Activated CD4-positive, alpha-beta T cell treated with anti-CD3 and anti-CD28 coated beads for 36 hours (primary cell): ENCODE results near the gene FAM149B1. TPM values are rescaled to one million over a fixed set of nuclear protein-coding genes. Genes with fewer than 3 reads are reported as not detected.
A peak's percentile ranks its signal among the peaks of the same experiment; 100 is the strongest.

Experiments used
- ATAC-seq: fragments of 200-7000 bp; cut with Tn5 transposase; one replicate; pipeline ENCODE4 v1.10.0; 2021; ENCODE audit warnings: mild to moderate bottlenecking, moderate library complexity
- CTCF ChIA-PET: fragments of 350-600 bp; sonication (Branson Sonifier 250); formaldehyde crosslinking; loops from one replicate; lab custom pipeline; 2021; ENCODE audit warnings: antibody characterized with exemption; lab: Charles Lee
- POLR2A ChIA-PET: fragments of 350-600 bp; sonication (Branson Sonifier 250); formaldehyde crosslinking; loops from one replicate; lab custom pipeline; 2021; ENCODE audit warnings: antibody characterized with exemption, inconsistent platforms; lab: Charles Lee
- DNase-seq: peaks from one replicate; pipeline ENCODE4 v3.0.0-alpha.2; 2020
- H3K27ac Mint-ChIP-seq: one replicate; pipeline ENCODE4 v1.8.0; 2021; ENCODE audit warnings: mixed read lengths
- H3K27me3 Mint-ChIP-seq: one replicate; pipeline ENCODE4 v1.8.0; 2021; ENCODE audit warnings: mixed read lengths
- H3K36me3 Mint-ChIP-seq: one replicate; pipeline ENCODE4 v1.8.0; 2021; ENCODE audit warnings: low read depth, mixed read lengths
- H3K4me1 Mint-ChIP-seq: one replicate; pipeline ENCODE4 v1.8.0; 2021; ENCODE audit warnings: mixed read lengths
- H3K4me3 Mint-ChIP-seq: one replicate; pipeline ENCODE4 v1.8.0; 2021; ENCODE audit warnings: mild to moderate bottlenecking, moderate library complexity, mixed read lengths
- H3K9me3 Mint-ChIP-seq: one replicate; pipeline ENCODE4 v1.8.0; 2021; ENCODE audit warnings: low read depth, mixed read lengths
- intact Hi-C, 2 experiments: fragments of 100-400 bp; cut with DNase I in 1 of 2; cut with micrococcal nuclease in 1 of 2; formaldehyde crosslinking; loops; one replicate each; pipeline versions ENCODE4 v1.14.2 to v1.15.1; 2022 to 2024; cut with DNase I, micrococcal nuclease
- total RNA-seq, 2 experiments: library from RNA; stranded (reverse); gene quantifications; one replicate each; pipeline ENCODE4 v1.2.3, GENCODE V29; 2021

Gene FAM149B1
- total RNA-seq, 2 experiments from 2014 or later = 16.0 to 18.6 TPM

DNA sequence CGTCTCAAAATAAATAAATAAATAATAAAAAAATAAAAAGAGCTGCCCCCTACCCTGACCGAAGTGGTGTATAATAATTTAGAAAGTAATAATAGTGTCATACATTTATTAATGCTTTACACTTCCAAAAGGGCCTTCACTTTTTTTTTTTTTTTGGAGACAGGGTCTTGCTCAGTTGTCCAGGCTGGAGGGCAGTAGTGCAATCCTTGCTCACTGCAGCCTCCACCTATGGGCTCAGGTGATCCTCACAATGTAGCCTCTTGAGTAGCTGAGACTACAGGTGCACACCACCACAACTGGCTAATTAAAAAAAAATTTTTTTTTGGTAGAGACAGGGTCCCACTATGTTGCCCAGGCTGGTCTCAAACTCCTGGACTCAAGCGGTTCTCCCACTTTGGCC, 1.4 kb downstream of the FAM149B1 start:
- no peak for ATAC-seq
- DNase-seq = no peak
- intact Hi-C loops = loop anchor here (2.0 to 10.0 kb wide), 8 partner anchors 57 to 815 kb away; partner anchors contain the start of genes CFAP70 (in 1 of the 2), DNAJB12 (in 1 of the 2), MCU (in 1 of the 2) and MICU1 (in 1 of the 2)
- Mint-ChIP-seq H3K27me3 (no peaks in the 10 kb centered on the region), H3K36me3 (peaks cover 17% of the 10 kb centered on the region), H3K4me1 (peaks cover 29% of the 10 kb centered on the region), H3K27ac (no peak overlapping the region), H3K4me3 (peak overlapping the region; percentile 28), H3K9me3 (no peaks in the 10 kb centered on the region)
- ChIA-PET POLR2A (interaction anchor here (2.0 kb wide), 1 partner anchor 72 kb away, joined by 5 read pairs; the partner anchor contains the start of gene P4HA1), CTCF (interaction anchor here (1.0 to 4.2 kb wide), 5 partner anchors 11 to 242 kb away, joined by 3 to 21 read pairs (median 5); partner anchors contain the start of gene P4HA1)

DNA sequence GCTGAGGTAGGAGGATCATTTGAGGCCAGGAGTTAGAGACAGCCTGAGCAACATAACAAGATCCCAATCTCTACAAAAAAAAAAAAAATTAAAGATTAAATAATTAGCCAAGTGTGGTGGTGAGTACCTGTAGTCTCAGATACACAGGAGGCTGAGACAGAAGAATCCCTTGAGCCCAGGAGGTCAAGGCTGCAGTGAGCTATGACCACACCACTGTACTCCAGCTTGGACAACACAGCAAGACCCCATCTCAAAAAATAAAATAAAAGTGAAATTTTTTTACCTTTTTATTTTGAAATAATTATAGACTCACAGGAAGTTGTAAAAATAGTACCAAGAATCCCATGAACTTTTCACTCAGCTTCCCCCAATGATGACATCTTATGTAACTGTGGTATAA, 4.9 kb downstream of the FAM149B1 start:
- ChIA-PET POLR2A (no interaction called here), CTCF (interaction anchor here (1.3 kb wide), 1 partner anchor 14 kb away, joined by 4 read pairs; no protein-coding TSS in a partner anchor)
- intact Hi-C loops = no loop called here
- DNase-seq = no peak
- no peaks in the 10 kb centered on the region for H3K9me3 Mint-ChIP-seq
- H3K27ac Mint-ChIP-seq = no peak overlapping the region
- no peaks in the 10 kb centered on the region for H3K27me3 Mint-ChIP-seq
- peaks cover 6% of the 10 kb centered on the region for H3K36me3 Mint-ChIP-seq
- H3K4me3 Mint-ChIP-seq = no peak overlapping the region
- ATAC-seq = no peak
- peaks cover 4% of the 10 kb centered on the region for H3K4me1 Mint-ChIP-seq

DNA sequence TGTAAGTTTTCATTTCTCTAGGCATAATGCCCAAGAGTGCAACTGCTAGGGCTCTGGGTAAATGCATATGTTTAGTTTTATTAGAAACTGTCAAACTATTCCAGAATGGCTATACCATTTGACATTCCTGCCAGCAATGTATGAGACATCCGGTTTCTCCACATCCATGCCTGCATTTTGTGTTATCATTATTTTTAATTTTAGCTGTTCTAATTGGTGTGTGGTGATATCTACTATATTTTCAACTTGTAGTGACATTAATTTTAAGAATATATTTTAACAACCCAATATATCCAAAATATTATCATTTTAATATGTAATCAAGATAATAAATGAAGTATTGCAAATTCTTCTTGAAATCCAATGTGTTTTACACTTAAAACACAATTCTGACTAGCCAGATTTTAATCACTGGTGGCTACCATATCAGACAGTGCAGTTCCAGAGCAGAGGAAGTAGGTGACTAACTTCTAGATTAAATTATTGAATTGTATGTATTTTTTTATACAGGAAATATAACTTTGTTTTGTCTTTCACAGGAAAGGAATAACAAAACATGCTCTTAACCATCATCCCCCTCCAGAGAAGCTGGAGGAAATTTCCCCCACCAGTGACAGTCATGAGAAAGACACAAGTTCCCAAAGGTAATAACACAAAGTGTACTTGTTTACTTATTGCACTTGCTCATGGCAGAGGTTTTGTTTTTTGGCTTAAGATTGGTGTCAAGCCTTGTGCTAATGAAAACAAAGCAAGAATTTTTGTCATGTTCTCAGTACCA, 6.4 kb downstream of the FAM149B1 start:
- Mint-ChIP-seq H3K4me1 (no peaks in the 10 kb centered on the region), H3K27ac (no peak overlapping the region), H3K9me3 (no peaks in the 10 kb centered on the region), H3K36me3 (peaks cover 5% of the 10 kb centered on the region), H3K27me3 (no peaks in the 10 kb centered on the region), H3K4me3 (no peak overlapping the region)
- intact Hi-C loops = no loop called here
- ChIA-PET CTCF (interaction anchor here (1.5 kb wide), 1 partner anchor 15 kb away, joined by 6 read pairs; no protein-coding TSS in a partner anchor), POLR2A (no interaction called here)
- DNase-seq (no peak), ATAC-seq (no peak)

DNA sequence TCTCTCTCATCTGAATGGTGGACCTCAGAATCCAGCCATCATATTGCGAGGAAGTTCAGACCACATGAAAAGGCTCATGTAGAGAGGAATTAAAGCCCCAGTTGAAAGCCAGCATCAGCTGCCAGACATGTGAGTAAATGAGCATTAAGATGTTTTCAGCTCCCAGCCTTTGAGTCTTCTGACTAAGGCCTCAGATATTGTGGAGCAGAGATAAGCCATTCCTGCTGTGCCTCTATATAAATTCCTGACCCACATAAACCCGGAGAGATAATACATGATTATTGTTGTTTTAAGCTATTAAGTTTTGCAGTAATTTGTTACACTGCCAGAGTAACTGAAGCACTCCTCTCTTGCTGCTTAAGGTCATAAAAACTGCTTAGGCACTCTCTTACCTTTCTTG, 14.6 kb downstream of the FAM149B1 start:
- peaks cover 25% of the 10 kb centered on the region for H3K36me3 Mint-ChIP-seq
- no peak overlapping the region for H3K4me3 Mint-ChIP-seq
- no peak for ATAC-seq
- no peaks in the 10 kb centered on the region for H3K9me3 Mint-ChIP-seq
- H3K27ac Mint-ChIP-seq = no peak overlapping the region
- intact Hi-C loops = no loop called here
- DNase-seq = no peak
- ChIA-PET CTCF (interaction anchor here (0.7 kb wide), 1 partner anchor 87 kb away, joined by 3 read pairs; no protein-coding TSS in a partner anchor), POLR2A (no interaction called here)
- no peaks in the 10 kb centered on the region for H3K4me1 Mint-ChIP-seq
- H3K27me3 Mint-ChIP-seq = no peaks in the 10 kb centered on the region

DNA sequence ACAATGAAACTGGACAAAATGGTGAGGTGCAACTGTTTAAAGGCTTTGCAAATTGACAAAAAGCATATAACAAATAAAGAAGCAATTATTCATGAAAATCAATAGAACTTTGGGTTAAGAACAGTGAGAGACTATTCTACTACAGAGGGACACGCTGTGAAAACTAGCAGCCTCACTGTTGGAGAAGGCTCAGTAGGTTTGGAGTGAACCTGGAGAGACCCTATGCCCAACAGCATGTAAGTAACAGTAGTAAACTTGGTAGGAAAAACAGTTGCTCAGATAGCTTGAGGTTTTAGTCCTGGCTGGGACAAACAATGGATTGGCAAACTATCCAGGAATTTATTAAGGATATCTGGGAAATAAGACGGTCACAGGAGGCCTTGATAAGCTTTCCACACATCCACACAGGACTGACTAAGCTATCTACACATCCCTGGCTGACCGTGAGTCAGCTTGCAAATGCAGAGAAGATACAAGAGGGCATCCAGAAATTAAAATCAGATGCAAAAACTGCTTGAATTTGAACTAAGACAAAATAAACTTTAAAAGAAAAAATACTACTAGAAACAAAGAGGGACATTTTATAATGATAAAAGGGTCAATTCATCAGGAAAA, 15.9 kb downstream of the FAM149B1 start:
- DNase-seq = no peak
- peaks cover 22% of the 10 kb centered on the region for H3K36me3 Mint-ChIP-seq
- intact Hi-C loops = no loop called here

DNA sequence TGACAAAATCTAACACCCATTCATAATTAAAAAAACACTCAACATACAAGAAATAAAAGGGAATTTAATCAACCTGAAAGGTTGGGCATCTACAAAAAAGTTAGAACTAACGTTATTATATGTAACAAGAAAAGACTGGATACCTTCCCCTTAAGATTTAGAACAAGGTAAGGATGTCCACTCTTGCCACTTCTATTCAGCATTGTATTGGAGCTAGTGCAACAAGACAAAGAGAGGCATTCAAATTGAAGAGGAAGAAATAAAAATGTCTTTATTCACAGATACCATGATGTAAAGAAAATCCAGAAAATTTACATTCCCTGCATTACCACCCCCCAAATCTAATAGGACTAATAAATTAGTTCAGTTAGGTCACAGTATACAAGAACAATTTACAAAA, 18.3 kb downstream of the FAM149B1 start:
- ChIA-PET CTCF (no interaction called here), POLR2A (no interaction called here)

More for the DNA sequence above, 15.9 kb downstream of the FAM149B1 start:
- H3K9me3 Mint-ChIP-seq = no peaks in the 10 kb centered on the region
- H3K4me3 Mint-ChIP-seq = no peak overlapping the region
- ATAC-seq = no peak
- no peaks in the 10 kb centered on the region for H3K27me3 Mint-ChIP-seq
- ChIA-PET POLR2A (no interaction called here), CTCF (interaction anchor here (0.6 kb wide), 1 partner anchor 63 kb away, joined by 3 read pairs; the partner anchor contains the start of gene DNAJC9)
- no peak overlapping the region for H3K27ac Mint-ChIP-seq
- H3K4me1 Mint-ChIP-seq = no peaks in the 10 kb centered on the region

DNA sequence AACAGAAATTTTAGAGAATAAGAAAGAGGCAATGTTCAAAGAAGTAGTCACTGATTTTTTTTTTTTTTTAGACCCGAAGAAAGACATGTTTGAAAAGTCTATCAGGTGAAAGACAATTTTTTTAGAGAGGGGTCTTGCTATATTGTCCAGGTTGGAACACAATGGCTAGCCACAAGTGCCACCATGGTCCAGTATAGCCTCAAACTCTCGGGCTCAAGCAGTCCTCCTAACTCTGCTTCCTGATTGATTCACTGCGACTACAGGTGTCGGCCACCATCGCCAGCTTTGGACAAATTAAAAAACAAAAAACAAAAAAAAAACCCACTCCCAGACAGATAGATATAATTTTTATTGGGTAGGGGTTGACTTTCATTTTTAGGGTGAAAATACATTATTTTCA, 22.3 kb downstream of the FAM149B1 start:
- Mint-ChIP-seq H3K4me1 (no peaks in the 10 kb centered on the region), H3K36me3 (no peaks in the 10 kb centered on the region), H3K9me3 (no peaks in the 10 kb centered on the region), H3K4me3 (no peak overlapping the region), H3K27me3 (no peaks in the 10 kb centered on the region), H3K27ac (no peak overlapping the region)
- CTCF ChIA-PET = no interaction called here
- POLR2A ChIA-PET = no interaction called here
- intact Hi-C loops = no loop called here
- ATAC-seq (no peak), DNase-seq (no peak)

More for the DNA sequence above, 18.3 kb downstream of the FAM149B1 start:
- DNase-seq (no peak), ATAC-seq (no peak)
- no peaks in the 10 kb centered on the region for H3K4me1 Mint-ChIP-seq
- no peak overlapping the region for H3K4me3 Mint-ChIP-seq
- H3K9me3 Mint-ChIP-seq = no peaks in the 10 kb centered on the region
- no peaks in the 10 kb centered on the region for H3K27me3 Mint-ChIP-seq
- H3K36me3 Mint-ChIP-seq = peaks cover 16% of the 10 kb centered on the region
- intact Hi-C loops = no loop called here
- no peak overlapping the region for H3K27ac Mint-ChIP-seq

DNA sequence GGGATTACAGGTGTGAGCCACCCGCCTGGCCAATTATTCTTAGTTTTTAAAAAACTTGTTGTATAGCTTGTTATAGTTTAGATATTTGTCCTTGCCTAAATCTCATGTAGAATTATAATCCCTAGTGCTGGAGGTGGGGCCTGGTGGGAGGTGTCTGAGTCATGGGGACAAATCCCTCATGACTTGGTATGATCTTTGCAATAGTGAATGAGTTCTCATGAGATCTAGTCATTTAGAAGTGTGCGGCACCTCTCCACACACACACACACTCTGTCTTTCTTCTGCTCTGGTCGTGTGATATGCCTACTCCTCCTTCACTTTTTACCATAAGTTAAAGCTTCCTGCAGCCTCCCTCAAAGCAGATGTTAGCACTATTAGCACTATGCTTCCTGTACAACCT, 37.2 kb downstream of the FAM149B1 start:
- DNase-seq (no peak), ATAC-seq (no peak)
- peaks cover 3% of the 10 kb centered on the region for H3K4me1 Mint-ChIP-seq
- peaks cover 9% of the 10 kb centered on the region for H3K36me3 Mint-ChIP-seq
- no peak overlapping the region for H3K27ac Mint-ChIP-seq
- ChIA-PET CTCF (interaction anchor here (1.1 kb wide), 1 partner anchor 106 kb away, joined by 12 read pairs; no protein-coding TSS in a partner anchor), POLR2A (no interaction called here)
- no peak overlapping the region for H3K4me3 Mint-ChIP-seq
- no peaks in the 10 kb centered on the region for H3K27me3 Mint-ChIP-seq
- intact Hi-C loops = no loop called here
- H3K9me3 Mint-ChIP-seq = peaks cover 6% of the 10 kb centered on the region

DNA sequence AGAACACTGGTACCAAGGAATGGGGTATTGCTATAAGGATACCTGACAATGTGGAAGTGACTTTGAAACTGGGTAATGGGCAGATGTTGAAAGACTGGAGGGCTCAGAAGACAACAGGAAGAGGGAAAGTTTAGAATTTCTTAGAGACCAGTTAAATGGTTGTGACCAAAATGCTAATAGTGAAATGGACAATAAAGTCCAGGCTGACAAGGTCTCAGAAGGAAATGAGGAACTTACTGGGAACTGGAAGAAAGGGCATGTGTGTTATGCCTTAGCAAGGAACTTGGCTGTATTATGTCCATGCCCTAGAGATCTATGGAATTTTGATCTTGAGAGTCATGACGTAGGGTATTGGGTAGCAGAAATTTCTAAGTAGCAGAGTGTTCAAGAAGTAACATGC, 38.0 kb downstream of the FAM149B1 start:
- ATAC-seq (no peak), DNase-seq (no peak)
- POLR2A ChIA-PET = no interaction called here
- H3K36me3 Mint-ChIP-seq = peaks cover 13% of the 10 kb centered on the region
- intact Hi-C loops = no loop called here
- H3K4me3 Mint-ChIP-seq = no peak overlapping the region
- H3K9me3 Mint-ChIP-seq = peaks cover 6% of the 10 kb centered on the region
- CTCF ChIA-PET = interaction anchor here (1.2 kb wide), 1 partner anchor 8 kb away, joined by 3 read pairs; no protein-coding TSS in a partner anchor
- peaks cover 3% of the 10 kb centered on the region for H3K4me1 Mint-ChIP-seq
- H3K27me3 Mint-ChIP-seq = no peaks in the 10 kb centered on the region
- no peak overlapping the region for H3K27ac Mint-ChIP-seq

DNA sequence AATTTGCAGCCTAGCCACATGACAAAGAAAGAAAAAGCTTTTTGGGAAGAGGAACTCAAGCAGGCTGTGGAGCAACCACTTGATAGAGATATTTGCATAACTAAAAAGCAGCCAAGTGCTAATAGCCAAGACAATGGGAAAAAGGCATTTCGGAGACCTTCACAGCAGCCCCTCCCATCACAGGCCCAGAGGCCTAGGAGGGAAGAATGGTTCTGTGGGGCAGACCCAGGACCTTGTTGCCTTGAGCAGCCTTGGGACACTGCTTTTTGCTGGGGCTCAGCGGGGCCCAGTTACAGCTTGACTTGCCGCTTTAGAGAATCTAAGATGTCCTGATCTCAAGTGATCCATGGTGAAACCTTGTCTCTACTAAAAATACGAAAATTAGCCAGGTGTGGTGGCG, 38.5 kb downstream of the FAM149B1 start:
- ChIA-PET CTCF (interaction anchor here (1.2 kb wide), 1 partner anchor 8 kb away, joined by 3 read pairs; no protein-coding TSS in a partner anchor), POLR2A (no interaction called here)
- ATAC-seq = no peak
- H3K4me1 Mint-ChIP-seq = peaks cover 3% of the 10 kb centered on the region
- no peak overlapping the region for H3K27ac Mint-ChIP-seq
- no peak for DNase-seq
- peaks cover 14% of the 10 kb centered on the region for H3K36me3 Mint-ChIP-seq
- intact Hi-C loops = no loop called here
- H3K9me3 Mint-ChIP-seq = peaks cover 6% of the 10 kb centered on the region
- no peaks in the 10 kb centered on the region for H3K27me3 Mint-ChIP-seq
- H3K4me3 Mint-ChIP-seq = no peak overlapping the region

DNA sequence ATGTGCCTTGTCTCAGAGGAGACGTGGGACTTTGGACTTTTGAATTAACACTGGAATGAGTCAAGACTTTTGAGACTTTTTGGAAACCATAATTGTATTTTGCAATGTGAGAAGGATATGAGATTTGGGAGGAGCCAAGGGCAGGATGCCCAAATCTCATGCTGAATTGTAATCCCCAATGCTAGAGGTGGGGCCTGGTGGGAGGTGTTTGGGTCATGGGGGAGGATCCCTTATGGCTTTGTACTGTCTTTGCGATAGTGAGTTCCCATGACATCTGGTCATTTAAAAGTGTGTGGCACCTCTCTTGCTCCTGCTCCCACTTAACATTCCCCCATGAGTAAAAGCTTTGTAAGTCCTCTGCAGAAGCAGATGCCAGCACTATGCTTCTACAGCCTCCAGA, 40.0 kb downstream of the FAM149B1 start:
- intact Hi-C loops = no loop called here
- H3K36me3 Mint-ChIP-seq = peaks cover 18% of the 10 kb centered on the region
- POLR2A ChIA-PET = no interaction called here
- CTCF ChIA-PET = interaction anchor here (0.5 to 0.7 kb wide), 2 partner anchors 355 to 665 kb away, joined by 3 read pairs; no protein-coding TSS in a partner anchor
- peaks cover 6% of the 10 kb centered on the region for H3K9me3 Mint-ChIP-seq
- H3K27me3 Mint-ChIP-seq = no peaks in the 10 kb centered on the region
- ATAC-seq = no peak
- DNase-seq = no peak
- no peak overlapping the region for H3K27ac Mint-ChIP-seq
- H3K4me3 Mint-ChIP-seq = no peak overlapping the region
- peaks cover 3% of the 10 kb centered on the region for H3K4me1 Mint-ChIP-seq
